ENCODE data around the gene MAP3K14. TPM values are rescaled to one million over a fixed set of nuclear protein-coding genes. Genes with fewer than 3 reads are reported as not detected.

The MAP3K14 gene
- polyA plus RNA-seq, 1 of the 3 experiments (the other 2 are of a cell fraction), result 11.9 TPM

GRCh38 chr17:45229681-45230409 lies 87.0 kb downstream of the MAP3K14 start:
- no peaks in the 10 kb centered on the region for H3K9me2 ChIP-seq
- WGBS (ENCODE audit: low lambda C conversion rate), result 93% methylated on average over 9 of the region's 16 CpGs
- H3K79me2 ChIP-seq (ENCODE audit: insufficient read depth), result no peaks in the 10 kb centered on the region
- no peaks in the 10 kb centered on the region for H3K36me3 ChIP-seq (replicated peaks in 1 of 2; ENCODE audit: control insufficient read depth in 1 of 2, insufficient read depth in 2 of 2, low read length in 1 of 2)
- no peak overlapping the region for H3K9ac ChIP-seq
- H3K9me3 ChIP-seq, result no peaks in the 10 kb centered on the region
- CTCF ChIA-PET, result interaction anchor here (0.8 to 11.1 kb wide), 8 partner anchors 9 to 158 kb away, joined by 3 to 132 read pairs (median 4); partner anchors contain the start of genes ACBD4 and FMNL1
- H4K20me1 ChIP-seq (ENCODE audit: insufficient read depth), result no peaks in the 10 kb centered on the region
- H2AFZ ChIP-seq (ENCODE audit: low read depth), result no peak overlapping the region
- no peaks in the 10 kb centered on the region for H3K27me3 ChIP-seq (ENCODE audit: insufficient read depth)
- no peak overlapping the region for H3K4me2 ChIP-seq
- no peak overlapping the region for H3K4me3 ChIP-seq (ENCODE audit: low read depth in 2 of 2, low read length in 1 of 2)
- H3K4me1 ChIP-seq (ENCODE audit: control insufficient read depth in 1 of 2, insufficient read depth in 2 of 2, low read depth in 1 of 2, low read length in 1 of 2), result peaks cover 4 to 20% of the 10 kb centered on the region in 2 experiments; a peak in 2 of 4 replicates
- TF ChIP-seq EP300 (IDR thresholded peaks at IDR 0.05; ENCODE audit: borderline replicate concordance in 1 of 2, low read depth in 1 of 2, low read length in 1 of 2), result no peak
- TF ChIP-seq ELF1 (IDR thresholded peaks at IDR 0.05), result no peak
- no peak for TF ChIP-seq CTCF (IDR thresholded peaks at IDR 0.05)
- DNase-seq, result no peak
- no peak overlapping the region for H3K27ac ChIP-seq (ENCODE audit: low read depth in 2 of 2, low read length in 1 of 2)
- peaks cover 2% of the 10 kb centered on the region for H3F3A ChIP-seq (replicated peaks; ENCODE audit: insufficient read depth)
- POLR2A ChIA-PET, result no interaction called here

- H3K27me3 ChIP-seq (ENCODE audit: insufficient read depth), result no peaks in the 10 kb centered on the region
- no peak overlapping the region for H3K4me2 ChIP-seq
- no peaks in the 10 kb centered on the region for H3K79me2 ChIP-seq (ENCODE audit: insufficient read depth)
- no peak overlapping the region for H3K4me3 ChIP-seq (ENCODE audit: low read depth in 2 of 2, low read length in 1 of 2)
- DNase-seq, result no peak
- no peaks in the 10 kb centered on the region for H3K9me2 ChIP-seq
- no peak overlapping the region for H3K9ac ChIP-seq
- POLR2A ChIA-PET, result no interaction called here
- peaks cover 2% of the 10 kb centered on the region for H3F3A ChIP-seq (replicated peaks; ENCODE audit: insufficient read depth)
- WGBS (ENCODE audit: low lambda C conversion rate), result 65% methylated on average over 16 of the region's 19 CpGs
- H3K36me3 ChIP-seq (replicated peaks in 1 of 2; ENCODE audit: control insufficient read depth in 1 of 2, insufficient read depth in 2 of 2, low read length in 1 of 2), result no peaks in the 10 kb centered on the region
- CTCF ChIA-PET, result interaction anchor here (0.5 to 16.2 kb wide), 8 partner anchors 8 to 1033 kb away, joined by 3 to 232 read pairs (median 16); partner anchors contain the start of genes ACBD4 and FMNL1
- no peaks in the 10 kb centered on the region for H4K20me1 ChIP-seq (ENCODE audit: insufficient read depth)
- H3K4me1 ChIP-seq (ENCODE audit: control insufficient read depth in 1 of 2, insufficient read depth in 2 of 2, low read depth in 1 of 2, low read length in 1 of 2), result peaks cover 4 to 23% of the 10 kb centered on the region in 2 experiments; a peak in 2 of 4 replicates
- TF ChIP-seq MEF2A (IDR thresholded peaks at IDR 0.05; ENCODE audit: borderline replicate concordance, low read depth), result no peak
- no peak for TF ChIP-seq RXRA (IDR thresholded peaks at IDR 0.05; ENCODE audit: borderline replicate concordance, low read depth)
- TF ChIP-seq RAD21 (IDR thresholded peaks at IDR 0.05; ENCODE audit: low read length), result no peak
- TF ChIP-seq GABPA (IDR thresholded peaks at IDR 0.05; ENCODE audit: low read depth), result no peak
- no peak for TF ChIP-seq SIN3A (IDR thresholded peaks at IDR 0.05; ENCODE audit: borderline replicate concordance, low read depth, low read length)
- TF ChIP-seq MXI1 (IDR thresholded peaks at IDR 0.05; ENCODE audit: low read depth, low read length), result no peak
- TF ChIP-seq POLR2AphosphoS5 (IDR thresholded peaks at IDR 0.05; ENCODE audit: low read depth, low read length), result no peak
- TF ChIP-seq CTCF (IDR thresholded peaks at IDR 0.05), result no peak
- TF ChIP-seq FOSL2 (IDR thresholded peaks at IDR 0.05; ENCODE audit: borderline replicate concordance, low read depth), result no peak
- no peak for TF ChIP-seq RFX5 (IDR thresholded peaks at IDR 0.05; ENCODE audit: low read length)
- no peak for TF ChIP-seq SMC3 (IDR thresholded peaks at IDR 0.05; ENCODE audit: low read depth, low read length)
- TF ChIP-seq IRF3 (IDR thresholded peaks at IDR 0.05; ENCODE audit: low read depth, low read length), result no peak
- TF ChIP-seq TEAD4 (IDR thresholded peaks at IDR 0.05; ENCODE audit: borderline replicate concordance, insufficient read depth), result no peak
- no peak for TF ChIP-seq CHD2 (IDR thresholded peaks at IDR 0.05; ENCODE audit: low read length, partially characterized antibody)
- H3K27ac ChIP-seq (ENCODE audit: low read depth in 2 of 2, low read length in 1 of 2), result no peak overlapping the region
- H2AFZ ChIP-seq (ENCODE audit: low read depth), result no peak overlapping the region
- H3K9me3 ChIP-seq, result no peaks in the 10 kb centered on the region
Measured at GRCh38 chr17:45228763-45229539, 87.9 kb downstream of the MAP3K14 start.

Data from SK-N-SH (cell line).